Body of pancreas (tissue), 4 donors: ENCODE results near the gene STX17. TPM values are rescaled to one million over a fixed set of nuclear protein-coding genes. Genes with fewer than 3 reads are reported as not detected.

Experiments
- ATAC-seq: fragments of 150-250 bp; one replicate; pipeline ENCODE4 v1.9.1; 2016
- DNase-seq, 4 donors: peaks; one replicate each; pipeline ENCODE4 v3.0.0-alpha.2; 2019
- H3K27ac ChIP-seq, 4 donors: fragments of 200-600 bp; sonication (generic); 1 replicate in 3 of 4; 2 replicates in 1 of 4; pipeline versions ENCODE4 v1.5.1 to v1.6.1; 2016 to 2019; ENCODE audit warnings: mild to moderate bottlenecking in 1 of 4, mixed read lengths in 1 of 4, moderate library complexity in 1 of 4
- H3K27me3 ChIP-seq, 2 donors: fragments of 200-600 bp; sonication (generic); one replicate each; pipeline ENCODE4 v1.6.0; 2016; ENCODE audit warnings: mild to moderate bottlenecking in 1 of 2
- H3K36me3 ChIP-seq, 2 donors: fragments of 200-600 bp; sonication (generic); replicated peaks in 1 of 2; 2 replicates each; pipeline ENCODE4 v1.5.1; 2016; ENCODE audit warnings: low read depth in 2 of 2; ENCODE audit not compliant: insufficient read depth in 1 of 2
- H3K4me1 ChIP-seq: fragments of 200-600 bp; sonication (generic); one replicate; pipeline ENCODE4 v1.6.0; 2016
- H3K4me3 ChIP-seq, 2 donors: fragments of 200-600 bp; sonication (generic); 1 replicate in 1 of 2; 2 replicates in 1 of 2; pipeline ENCODE4 v1.5.1; 2016 to 2019
- H3K9me3 ChIP-seq, 3 donors: fragments of 200-600 bp; sonication (generic); 1 replicate in 2 of 3; 2 replicates in 1 of 3; pipeline ENCODE4 v1.5.1; 2016
- CTCF ChIP-seq, 7 experiments: fragments of 450-650 bp in 4 of 7; fragments of 200-600 bp in 3 of 7; sonication (generic) in 3 of 7; IDR thresholded peaks; one replicate each; pipeline ENCODE4 v1.5.1; 2016 to 2019; ENCODE audit warnings: antibody characterized with exemption in 7 of 7
- POLR2A ChIP-seq, 3 donors: fragments of 450-650 bp; IDR thresholded peaks; one replicate each; pipeline ENCODE4 v1.6.1; 2016; ENCODE audit warnings: antibody characterized with exemption in 3 of 3, mild to moderate bottlenecking in 2 of 3
- WGBS, 2 donors: methylation state at CpG; one replicate each; pipeline ENCODE4 v1.1.5; 2017; 5-methylcytosine and 5-hydroxymethylcytosine counted together
- intact Hi-C: fragments of 100-400 bp; cut with DNase I; formaldehyde crosslinking; loops from one replicate; pipeline ENCODE4 v1.15.1; 2023
- total RNA-seq, 2 donors: library from RNA; depleted of rRNA; stranded (reverse); fragments of >200 nt; gene quantifications; one replicate each; pipeline ENCODE4 v1.1.0, GENCODE V29; 2016

STX17 gene
- total RNA-seq, 2 donors from 2014 or later: 29.8 to 73.2 TPM

- Histone ChIP-seq H3K4me3 (no peak overlapping the region), H3K9me3 (no peaks in the 10 kb centered on the region), H3K4me1 (no peaks in the 10 kb centered on the region), H3K36me3 (peaks cover 0 to 2% of the 10 kb centered on the region in 2 donors), H3K27ac (no peak overlapping the region), H3K27me3 (no peaks in the 10 kb centered on the region)
- DNase-seq: no peak
- 95 to 98% methylated on average over 4 of the region's 4 CpGs for WGBS, 2 donors
- intact Hi-C loops: no loop called here
- no peak for ATAC-seq
- TF ChIP-seq POLR2A (IDR thresholded peaks at IDR 0.05): no peak
These were observed 19.1 kb downstream of the STX17 start for GRCh38 chr9:99925541-99925940.

- 92 to 98% methylated on average over 2 of the region's 2 CpGs for WGBS, 2 donors
- DNase-seq: no peak
- Histone ChIP-seq H3K27me3 (no peaks in the 10 kb centered on the region), H3K9me3 (no peaks in the 10 kb centered on the region), H3K4me1 (no peaks in the 10 kb centered on the region), H3K36me3 (no peaks in the 10 kb centered on the region), H3K27ac (no peak overlapping the region), H3K4me3 (no peak overlapping the region)
- intact Hi-C loops: no loop called here
- TF ChIP-seq POLR2A (IDR thresholded peaks at IDR 0.05) (no peak), CTCF (IDR thresholded peaks at IDR 0.05) (no peak)
- no peak for ATAC-seq
These were observed 23.2 kb downstream of the STX17 start for GRCh38 chr9:99929652-99930051.

- Histone ChIP-seq H3K4me1 (no peaks in the 10 kb centered on the region), H3K9me3 (no peaks in the 10 kb centered on the region), H3K4me3 (no peak overlapping the region), H3K27me3 (no peaks in the 10 kb centered on the region), H3K27ac (no peak overlapping the region), H3K36me3 (no peaks in the 10 kb centered on the region)
- WGBS, 2 donors: 96% methylated on average over 6 of the region's 6 CpGs
- no peak for ATAC-seq
- DNase-seq: no peak
- no peak for TF ChIP-seq POLR2A (IDR thresholded peaks at IDR 0.05)
- no peak for TF ChIP-seq CTCF (IDR thresholded peaks at IDR 0.05)
- intact Hi-C loops: no loop called here
These were observed 24.8 kb downstream of the STX17 start for GRCh38 chr9:99931155-99931840.

GRCh38 chr9:99936947-99937587, 30.6 kb downstream of the STX17 start:
- Histone ChIP-seq H3K4me1 (no peaks in the 10 kb centered on the region), H3K27me3 (no peaks in the 10 kb centered on the region), H3K9me3 (peaks cover 0 to 5% (median 0%) of the 10 kb centered on the region in 3 donors), H3K4me3 (no peak overlapping the region), H3K27ac (no peak overlapping the region), H3K36me3 (no peaks in the 10 kb centered on the region)
- whole genome bisulfite sequencing, 2 donors: 96 to 97% methylated on average over 4 of the region's 4 CpGs
- TF ChIP-seq CTCF (IDR thresholded peaks at IDR 0.05) (no peak), POLR2A (IDR thresholded peaks at IDR 0.05) (no peak)
- intact Hi-C loops: no loop called here
- no peak for DNase-seq
- ATAC-seq: no peak

GRCh38 chr9:99947395-99947794, 40.9 kb downstream of the STX17 start:
- ATAC-seq (no peak), DNase-seq (no peak)
- Histone ChIP-seq H3K27me3 (no peaks in the 10 kb centered on the region), H3K27ac (no peak overlapping the region), H3K4me3 (no peak overlapping the region), H3K4me1 (no peaks in the 10 kb centered on the region), H3K36me3 (no peaks in the 10 kb centered on the region), H3K9me3 (no peaks in the 10 kb centered on the region)
- intact Hi-C loops: no loop called here
- no peak for TF ChIP-seq POLR2A (IDR thresholded peaks at IDR 0.05)
- TF ChIP-seq CTCF (IDR thresholded peaks at IDR 0.05): no peak
- WGBS, 2 donors: 81 to 88% methylated on average over 3 of the region's 3 CpGs
